HG03103 (cell line): Measurements from ENCODE around the gene HMX1.

Experiments
- ATAC-seq: cut with Tn5 transposase; IDR thresholded peaks from one replicate; pipeline ENCODE4 v1.9.1; 2021; ENCODE audit warnings: low read depth; ENCODE audit not compliant: unreplicated experiment

Gene HMX1

GRCh38 chr4:8860096-8860891, 11.3 kb downstream of the HMX1 start:
- ATAC-seq: no peak

GRCh38 chr4:8859550-8860095, 12.0 kb downstream of the HMX1 start:
- ATAC-seq: no peak

- no peak for ATAC-seq
These were observed 12.9 kb downstream of the HMX1 start for GRCh38 chr4:8858701-8859210.

GRCh38 chr4:8857766-8858700, 13.6 kb downstream of the HMX1 start:
- ATAC-seq: no peak

- ATAC-seq: no peak
These were observed 14.6 kb downstream of the HMX1 start for GRCh38 chr4:8856835-8857621.

GRCh38 chr4:8855818-8856245, 15.8 kb downstream of the HMX1 start:
- ATAC-seq: no peak

GRCh38 chr4:8854931-8855330, 16.7 kb downstream of the HMX1 start:
- ATAC-seq: no peak

GRCh38 chr4:8854016-8854415, 17.6 kb downstream of the HMX1 start:
- no peak for ATAC-seq

GRCh38 chr4:8853249-8853648, 18.4 kb downstream of the HMX1 start:
- no peak for ATAC-seq

GRCh38 chr4:8852118-8852704, 19.4 kb downstream of the HMX1 start:
- ATAC-seq: no peak

GRCh38 chr4:8851321-8852117, 20.1 kb downstream of the HMX1 start:
- no peak for ATAC-seq

- no peak for ATAC-seq
These were observed 20.8 kb downstream of the HMX1 start for GRCh38 chr4:8850830-8851188.

- ATAC-seq: no peak
These were observed 21.4 kb downstream of the HMX1 start for GRCh38 chr4:8850074-8850829.

- no peak for ATAC-seq
These were observed 22.2 kb downstream of the HMX1 start for GRCh38 chr4:8849266-8850073.

GRCh38 chr4:8848507-8849265, 23.0 kb downstream of the HMX1 start:
- no peak for ATAC-seq

- no peak for ATAC-seq
These were observed 23.9 kb downstream of the HMX1 start for GRCh38 chr4:8847764-8848163.

GRCh38 chr4:8847331-8847730, 24.3 kb downstream of the HMX1 start:
- no peak for ATAC-seq
